Activated effector memory CD4-positive, alpha-beta T cell treated with Interleukin-2 at 50 U/mL for 16 hours (primary cell): Measurements from ENCODE around the gene RIBC1.
"Not testable (repeated sequence)": the region's sequence is repeated elsewhere in the genome, so short reads cannot be mapped to it uniquely, and the experiment has no call there.

Experiments
- DNase-seq: peaks from one replicate; pipeline ENCODE4 v3.0.0-alpha.2; 2020

The RIBC1 gene

GRCh38 chrX:53437206-53437605 is 14.5 kb downstream of the RIBC1 start:
- no peak for DNase-seq

DNA sequence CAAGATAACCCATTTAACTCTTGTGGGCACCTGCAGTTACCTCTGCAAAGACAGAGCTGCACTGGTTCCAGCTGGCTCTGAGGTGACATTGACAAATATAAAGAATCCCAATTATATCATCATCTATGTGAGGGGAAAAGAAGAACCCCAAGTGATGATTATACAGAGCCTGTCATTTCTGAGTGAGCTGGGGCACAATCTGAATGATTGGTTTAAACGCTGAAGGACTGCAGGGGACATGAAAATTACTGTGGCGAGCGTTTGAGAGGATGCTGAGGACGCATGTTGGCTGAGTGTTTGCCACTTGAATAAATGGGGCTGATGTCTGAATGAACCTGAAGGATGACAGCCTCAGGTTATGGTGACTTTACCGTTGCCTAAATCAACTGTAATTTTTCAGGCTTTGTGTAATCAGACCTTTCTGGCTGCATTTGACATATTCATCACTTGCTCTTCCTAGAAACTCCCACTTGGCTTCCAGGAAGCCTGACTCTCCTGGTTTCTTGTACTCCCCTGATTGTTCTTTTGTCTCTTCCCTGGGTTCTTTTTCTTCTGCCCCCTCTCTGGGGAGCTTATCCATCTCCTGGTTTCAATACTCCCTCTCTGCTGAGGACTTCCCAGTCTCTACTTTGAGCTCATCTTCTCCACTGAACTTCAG is 15.6 kb downstream of the RIBC1 start:
- DNase-seq = no peak

DNA sequence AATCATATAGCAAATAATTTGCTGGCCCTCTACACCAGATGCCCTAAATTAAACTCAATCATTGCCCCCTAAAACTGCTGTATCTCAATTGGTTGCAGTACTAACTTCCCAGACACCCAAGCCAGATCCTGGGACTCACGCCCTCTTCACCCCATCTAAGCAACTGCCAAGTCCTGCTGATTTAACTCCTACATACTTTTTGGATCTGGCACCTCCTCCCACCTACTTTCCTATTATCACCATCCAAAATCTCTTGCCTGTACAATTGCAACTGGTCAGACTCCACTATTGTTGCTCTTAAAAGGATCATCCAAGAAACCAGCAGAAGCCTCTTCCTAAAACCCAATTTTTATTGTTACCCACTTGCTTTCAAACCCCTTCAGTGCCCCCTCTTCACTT is 16.2 kb downstream of the RIBC1 start:
- DNase-seq = no peak

DNA sequence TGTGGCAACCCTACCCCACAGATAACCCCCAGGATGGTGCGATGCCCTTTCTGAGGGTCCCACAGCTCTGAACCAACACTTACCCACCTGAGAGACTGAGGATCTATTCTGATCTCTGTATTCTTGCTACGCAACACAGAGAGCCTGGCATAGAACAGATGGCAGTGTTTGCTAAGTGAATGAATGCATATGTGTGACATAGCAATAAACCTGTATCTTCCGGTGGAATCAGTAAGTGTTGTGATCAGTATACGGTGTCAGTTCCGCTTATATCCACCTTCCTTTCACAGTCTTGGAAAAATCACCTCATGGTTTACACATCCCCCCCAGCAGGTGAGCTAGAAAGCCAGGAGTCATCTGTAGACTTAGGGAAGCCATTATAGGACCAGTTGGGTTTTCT is 17.4 kb downstream of the RIBC1 start:
- DNase-seq = no peak

GRCh38 chrX:53440621-53441517 is 18.2 kb downstream of the RIBC1 start:
- no peak for DNase-seq

DNA sequence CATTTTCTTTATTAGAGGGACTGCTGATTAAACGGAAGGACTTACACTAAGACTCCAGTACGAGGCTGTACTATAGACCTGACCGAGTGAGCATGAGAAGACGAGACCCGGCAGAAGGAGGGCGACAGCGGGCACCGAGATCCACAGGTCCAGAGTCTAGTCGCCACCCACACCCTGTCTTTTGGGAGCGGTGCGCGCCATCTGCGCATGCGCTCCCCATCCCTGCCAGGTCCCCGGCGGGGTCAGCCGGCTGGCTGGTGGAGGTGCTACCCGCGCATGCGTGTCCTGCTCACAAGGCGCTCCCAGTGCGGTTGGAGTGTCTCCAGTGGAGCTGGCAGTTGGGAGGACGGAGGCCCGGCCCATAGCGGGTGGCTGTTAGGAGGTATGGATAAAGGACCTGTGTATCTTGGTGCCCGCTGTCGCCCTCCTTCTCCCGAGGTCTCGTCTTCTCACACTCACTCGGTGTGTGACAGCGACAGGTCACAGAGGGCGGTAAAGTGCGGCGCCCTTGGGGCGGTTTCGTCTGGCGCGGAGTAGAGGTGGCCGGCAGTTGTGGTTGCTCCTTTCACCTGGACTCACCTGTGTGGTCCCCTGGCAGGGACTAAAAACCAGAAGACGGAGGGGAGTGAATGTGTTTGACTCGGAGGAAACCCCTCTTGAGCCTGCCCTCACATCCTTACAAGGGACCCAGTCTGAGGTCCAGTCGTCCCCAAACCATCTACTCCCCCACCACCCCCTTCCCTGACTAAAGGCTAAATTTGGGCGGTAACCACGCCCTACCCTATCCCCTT is 19.1 kb downstream of the RIBC1 start:
- peak; percentile 59 for DNase-seq

- DNase-seq = no peak
Measured at GRCh38 chrX:53442322-53442631, 19.6 kb downstream of the RIBC1 start.

GRCh38 chrX:53445977-53446376 is 23.3 kb downstream of the RIBC1 start:
- peak; percentile 10 for DNase-seq

GRCh38 chrX:53447441-53447840 is 24.8 kb downstream of the RIBC1 start:
- DNase-seq = no peak

- DNase-seq = no peak
Measured at GRCh38 chrX:53449632-53450031, 27.0 kb downstream of the RIBC1 start.

DNA sequence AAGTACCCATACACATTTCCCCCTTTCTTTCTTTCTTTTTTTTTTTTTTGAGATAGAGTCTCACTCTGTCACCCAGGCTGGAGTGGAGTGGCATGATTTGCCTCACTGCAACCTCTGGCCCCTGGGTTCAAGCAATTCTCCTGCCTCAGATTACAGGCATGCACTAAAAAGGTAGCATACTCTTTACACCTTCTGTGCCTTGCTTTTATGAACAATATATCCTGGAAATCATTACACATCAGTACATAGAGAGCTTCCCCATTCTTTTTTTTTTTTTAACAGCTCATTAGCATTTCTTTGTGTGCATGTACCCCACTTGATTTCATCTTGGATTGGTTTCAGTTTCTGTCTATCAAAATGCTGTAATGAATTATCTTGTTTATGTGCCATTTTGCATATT is 30.1 kb downstream of the RIBC1 start:
- no peak for DNase-seq

- DNase-seq = no peak
Measured at GRCh38 chrX:53456254-53456653, 33.6 kb downstream of the RIBC1 start.

DNA sequence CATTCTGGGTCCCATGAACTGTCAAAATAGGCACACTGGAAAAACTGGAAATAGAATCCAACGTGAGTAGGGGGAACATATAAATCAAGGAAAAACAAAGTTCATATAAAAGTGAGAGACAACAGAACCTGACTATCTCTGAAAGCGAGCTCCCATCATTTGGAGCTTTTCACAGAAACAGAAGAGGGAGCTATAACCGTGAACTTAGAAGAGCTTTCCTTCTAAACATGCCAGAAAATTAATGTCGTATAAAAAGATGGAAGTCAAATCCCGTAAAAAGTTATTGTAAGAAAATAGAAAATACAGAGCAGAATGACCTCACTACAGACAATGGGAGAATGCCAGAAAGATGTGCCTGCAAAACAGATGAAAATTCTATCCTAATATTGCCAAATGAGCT is 35.4 kb downstream of the RIBC1 start:
- DNase-seq = no peak

DNA sequence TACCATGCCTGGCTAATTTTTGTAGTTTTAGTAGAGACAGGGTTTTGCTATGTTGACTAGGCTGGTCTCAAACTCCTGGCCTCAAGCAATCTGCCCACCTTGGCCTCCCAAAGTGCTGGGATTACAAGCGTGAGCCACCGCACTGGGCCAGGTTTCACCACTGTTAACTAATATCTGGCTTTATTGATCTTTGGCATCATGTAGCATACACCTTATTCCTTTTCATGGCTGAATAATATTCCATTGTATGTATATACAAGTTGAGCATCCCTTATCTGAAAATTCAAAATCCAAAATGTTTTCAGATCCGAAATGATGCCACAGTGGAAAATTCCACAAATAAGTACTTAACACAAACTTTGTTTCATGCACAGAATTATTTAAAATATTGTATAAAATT is 46.0 kb downstream of the RIBC1 start:
- DNase-seq = not testable (repeated sequence)

DNA sequence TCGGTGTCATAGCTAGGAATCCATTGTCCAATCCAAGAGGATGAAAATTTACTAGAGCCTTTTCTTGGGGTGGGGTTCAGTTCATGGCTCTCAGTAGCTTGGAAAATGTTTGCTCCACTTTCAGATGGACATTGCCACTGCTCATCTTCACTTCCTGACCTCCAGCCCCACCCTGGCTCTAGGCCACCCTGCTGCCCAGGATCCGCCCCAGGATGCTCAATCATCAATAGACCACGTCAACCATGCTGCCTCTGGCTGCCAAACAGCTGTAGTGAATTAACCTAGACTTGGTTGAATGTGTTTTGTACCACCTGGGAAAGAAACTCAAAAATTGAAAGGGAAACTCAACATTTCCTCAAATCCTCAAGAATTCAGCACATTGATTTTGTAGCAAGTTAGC is 48.7 kb downstream of the RIBC1 start:
- DNase-seq = no peak

GRCh38 chrX:53474707-53475106 is 52.0 kb downstream of the RIBC1 start:
- DNase-seq = no peak

DNA sequence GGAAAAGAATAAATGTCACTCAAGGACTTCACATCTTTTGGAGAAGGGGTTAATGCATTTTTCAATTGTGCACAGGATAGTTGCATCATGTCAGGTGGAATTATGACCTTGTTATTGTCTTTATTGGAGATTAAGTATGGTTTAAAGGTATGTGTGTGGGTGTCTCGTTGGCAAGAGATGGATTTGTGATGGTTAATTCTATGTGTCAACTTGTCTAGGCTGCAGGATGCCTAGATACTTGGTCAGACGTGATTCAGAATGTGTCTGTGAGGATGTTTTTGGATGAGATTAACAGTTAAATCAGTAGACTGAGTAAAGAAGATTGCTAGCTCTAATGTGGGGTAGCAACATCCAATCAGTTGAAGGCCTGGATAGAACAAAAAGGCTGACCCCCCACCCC is 53.7 kb downstream of the RIBC1 start:
- DNase-seq = no peak

DNA sequence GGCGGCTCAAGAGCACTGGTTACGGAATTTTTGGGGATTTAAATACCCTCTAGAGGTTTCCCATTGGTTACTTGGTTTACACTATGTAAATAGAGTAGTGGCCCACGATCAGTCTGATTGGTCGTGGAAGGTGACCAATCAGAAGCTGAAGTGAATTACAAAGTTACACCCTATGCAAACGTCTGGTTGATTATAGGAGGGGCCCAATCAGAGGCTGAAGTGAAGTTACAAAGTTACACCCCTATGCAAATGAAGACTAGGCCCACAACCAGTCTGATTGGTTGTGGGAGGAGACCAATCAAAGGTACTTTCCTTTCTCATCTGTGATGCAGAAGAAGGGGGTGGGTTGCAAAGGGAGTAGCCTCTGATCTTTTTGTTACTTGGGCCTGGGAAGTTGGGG is 56.6 kb downstream of the RIBC1 start:
- no peak for DNase-seq
